Smooth muscle cell (in vitro differentiated cells): ENCODE results near the gene BDH1. TPM values are rescaled to one million over a fixed set of nuclear protein-coding genes. Genes with fewer than 3 reads are reported as not detected.

ENCODE experiments used
- DNase-seq: peaks from one replicate; lab custom pipeline; 2025; ENCODE audit not compliant: unreplicated experiment; lab: John Stamatoyannopoulos, UW
- H2AFZ ChIP-seq: fragments of 200-600 bp; sonication (generic); 2 replicates; pipeline ENCODE4 v1.6.0; 2016; ENCODE audit warnings: antibody characterized with exemption, low read depth, mild to moderate bottlenecking
- H3F3A ChIP-seq: fragments of 200-600 bp; sonication (generic); 2 replicates; pipeline ENCODE4 v1.6.0; 2017; ENCODE audit warnings: antibody characterized with exemption, low read depth
- H3K27ac ChIP-seq: fragments of 200-600 bp; sonication (generic); 2 replicates; pipeline ENCODE4 v1.5.1; 2016; ENCODE audit warnings: low read depth, mild to moderate bottlenecking
- H3K27me3 ChIP-seq: fragments of 200-600 bp; sonication (generic); 2 replicates; pipeline ENCODE4 v1.6.1; 2016; ENCODE audit warnings: low read depth, mild to moderate bottlenecking
- H3K36me3 ChIP-seq: fragments of 200-600 bp; sonication (generic); 2 replicates; pipeline ENCODE4 v1.5.1; 2016; ENCODE audit warnings: low read depth
- H3K4me1 ChIP-seq: fragments of 200-600 bp; sonication (generic); 2 replicates; pipeline ENCODE4 v1.5.1; 2016; ENCODE audit warnings: low read depth
- H3K4me2 ChIP-seq: fragments of 200-600 bp; sonication (generic); 2 replicates; pipeline ENCODE4 v1.6.0; 2016; ENCODE audit warnings: mild to moderate bottlenecking
- H3K4me3 ChIP-seq: fragments of 200-600 bp; sonication (generic); 2 replicates; pipeline ENCODE4 v1.5.1; 2016; ENCODE audit warnings: mild to moderate bottlenecking
- H3K79me2 ChIP-seq: fragments of 200-600 bp; sonication (generic); 2 replicates; pipeline ENCODE4 v1.6.0; 2016; ENCODE audit warnings: low read depth, mild to moderate bottlenecking
- H3K9ac ChIP-seq: fragments of 200-600 bp; sonication (generic); 2 replicates; pipeline ENCODE4 v1.6.0; 2016; ENCODE audit warnings: low read depth
- H3K9me3 ChIP-seq: fragments of 200-600 bp; sonication (generic); replicated peaks from 2 replicates; pipeline ENCODE4 v1.5.1; 2016; ENCODE audit warnings: low read depth
- H4K20me1 ChIP-seq: fragments of 200-600 bp; sonication (generic); 2 replicates; pipeline ENCODE4 v1.6.0; 2016; ENCODE audit warnings: low read depth
- CTCF ChIP-seq: fragments of 200-600 bp; sonication (generic); IDR thresholded peaks from 2 replicates; pipeline ENCODE4 v1.5.1; 2017; ENCODE audit warnings: borderline replicate concordance, mild to moderate bottlenecking, antibody characterized with exemption; ENCODE audit not compliant: insufficient read depth, poor library complexity, severe bottlenecking
- WGBS: methylation state at CpG from one replicate; pipeline ENCODE4 v1.1.7; 2016; ENCODE audit warnings: low lambda C conversion rate; 5-methylcytosine and 5-hydroxymethylcytosine counted together
- polyA plus RNA-seq: library from polyadenylated mRNA; unstranded; fragments of >200 nt; fragmentation: Nextera tagmentation; extraction: Ambion mirVana; gene quantifications from 2 replicates; pipeline ENCODE4 v1.2.1, GENCODE V29; 2016
- total RNA-seq: library from RNA; depleted of rRNA; stranded (reverse); fragments of >200 nt; gene quantifications from 2 replicates; pipeline ENCODE4 v1.2.3, GENCODE V29; 2014

The BDH1 gene
- total and polyA plus RNA-seq, 2 experiments from 2014 or later, result 4.0 to 7.2 TPM

GRCh38 chr3:197600796-197601565 is 45.2 kb upstream of the BDH1 start:
- Histone ChIP-seq H3K79me2 (no peaks in the 10 kb centered on the region), H3K4me2 (no peak overlapping the region), H3F3A (no peaks in the 10 kb centered on the region), H3K36me3 (no peaks in the 10 kb centered on the region), H4K20me1 (no peaks in the 10 kb centered on the region), H2AFZ (no peak overlapping the region), H3K4me3 (no peak overlapping the region), H3K4me1 (no peaks in the 10 kb centered on the region), H3K27me3 (no peaks in the 10 kb centered on the region), H3K27ac (no peak overlapping the region), H3K9me3 (no peaks in the 10 kb centered on the region), H3K9ac (no peak overlapping the region)
- TF ChIP-seq CTCF, result no peak
- DNase-seq, result no peak
- 94% methylated on average over 22 of the region's 22 CpGs for WGBS

GRCh38 chr3:197599089-197599765 is 43.5 kb upstream of the BDH1 start:
- peak overlapping the region; percentile 34 for H3K4me3 ChIP-seq
- H3K9me3 ChIP-seq, result no peaks in the 10 kb centered on the region
- H3K9ac ChIP-seq, result no peak overlapping the region
- no peak for DNase-seq
- no peaks in the 10 kb centered on the region for H3K36me3 ChIP-seq
- no peaks in the 10 kb centered on the region for H3K4me1 ChIP-seq
- H3K27ac ChIP-seq, result no peak overlapping the region
- H3F3A ChIP-seq, result no peaks in the 10 kb centered on the region
- no peaks in the 10 kb centered on the region for H4K20me1 ChIP-seq
- WGBS, result 40% methylated on average over 22 of the region's 22 CpGs
- H3K4me2 ChIP-seq, result peak overlapping the region; percentile 84
- no peaks in the 10 kb centered on the region for H3K27me3 ChIP-seq
- TF ChIP-seq CTCF, result peak; percentile 90
- no peak overlapping the region for H2AFZ ChIP-seq
- H3K79me2 ChIP-seq, result no peaks in the 10 kb centered on the region

- H3K27me3 ChIP-seq, result no peaks in the 10 kb centered on the region
- no peak overlapping the region for H3K4me2 ChIP-seq
- no peak for DNase-seq
- no peaks in the 10 kb centered on the region for H3F3A ChIP-seq
- 85% methylated on average over 15 of the region's 15 CpGs for WGBS
- H3K27ac ChIP-seq, result no peak overlapping the region
- no peak for TF ChIP-seq CTCF
- no peak overlapping the region for H3K9ac ChIP-seq
- no peaks in the 10 kb centered on the region for H3K36me3 ChIP-seq
- no peaks in the 10 kb centered on the region for H3K4me1 ChIP-seq
- no peaks in the 10 kb centered on the region for H3K9me3 ChIP-seq
- no peaks in the 10 kb centered on the region for H3K79me2 ChIP-seq
- H4K20me1 ChIP-seq, result no peaks in the 10 kb centered on the region
- H2AFZ ChIP-seq, result no peak overlapping the region
- no peak overlapping the region for H3K4me3 ChIP-seq
These were observed 42.7 kb upstream of the BDH1 start for GRCh38 chr3:197598404-197598980.
